Loucy (cell line): ENCODE data around the gene MN1.

Source experiments
- H2AFZ ChIP-seq: fragments of 200-600 bp; sonication (generic); 2 replicates; pipeline ENCODE4 v1.6.0; 2016; ENCODE audit warnings: antibody characterized with exemption, mild to moderate bottlenecking, low read length, moderate library complexity
- H3F3A ChIP-seq: fragments of 200-600 bp; 2 replicates; pipeline ENCODE4 v1.6.0; 2016; ENCODE audit warnings: antibody characterized with exemption, low read depth, mild to moderate bottlenecking
- H3K27me3 ChIP-seq: fragments of 200-600 bp; sonication (generic); 2 replicates; pipeline ENCODE4 v1.6.1; 2014; ENCODE audit warnings: low read length, mild to moderate bottlenecking; ENCODE audit not compliant: insufficient read depth, poor library complexity, severe bottlenecking
- H3K36me3 ChIP-seq: fragments of 200-600 bp; sonication (generic); 2 replicates; pipeline ENCODE4 v1.6.1; 2016; ENCODE audit warnings: low read length; ENCODE audit not compliant: insufficient read depth
- H3K4me1 ChIP-seq: fragments of 200-600 bp; sonication (generic); 2 replicates; pipeline ENCODE4 v1.5.1; 2014; ENCODE audit warnings: low read length, mild to moderate bottlenecking; ENCODE audit not compliant: insufficient read depth, poor library complexity, severe bottlenecking
- H3K4me2 ChIP-seq: fragments of 200-600 bp; sonication (generic); 2 replicates; pipeline ENCODE4 v1.6.0; 2014; ENCODE audit warnings: antibody characterized with exemption, low read length, low read depth, mild to moderate bottlenecking; ENCODE audit not compliant: poor library complexity, severe bottlenecking
- H3K4me3 ChIP-seq: fragments of 200-600 bp; sonication (generic); 2 replicates; pipeline ENCODE4 v1.5.1; 2014; ENCODE audit warnings: low read length, mild to moderate bottlenecking, mixed read lengths; ENCODE audit not compliant: poor library complexity, severe bottlenecking
- H3K79me2 ChIP-seq: fragments of 200-600 bp; sonication (generic); 2 replicates; pipeline ENCODE4 v1.6.1; 2014; ENCODE audit warnings: low read length; ENCODE audit not compliant: insufficient read depth
- H3K9ac ChIP-seq: fragments of 200-600 bp; sonication (generic); 2 replicates; pipeline ENCODE4 v1.6.0; 2014; ENCODE audit warnings: mild to moderate bottlenecking, low read depth, low read length, moderate library complexity; ENCODE audit not compliant: poor library complexity, severe bottlenecking
- H3K9me2 ChIP-seq: fragments of 200-600 bp; sonication (generic); replicated peaks from 2 replicates; pipeline ENCODE4 v1.6.1; 2016; ENCODE audit warnings: low read depth, low read length, mixed read lengths
- H3K9me3 ChIP-seq: fragments of 200-600 bp; sonication (generic); 2 replicates; pipeline ENCODE4 v1.6.1; 2014; ENCODE audit warnings: mild to moderate bottlenecking, antibody characterized with exemption, low read length, low read depth; ENCODE audit not compliant: insufficient read depth
- H4K20me1 ChIP-seq: fragments of 200-600 bp; sonication (generic); 2 replicates; pipeline ENCODE4 v1.6.0; 2014; ENCODE audit warnings: antibody characterized with exemption, low read length, mild to moderate bottlenecking; ENCODE audit not compliant: insufficient read depth, poor library complexity, severe bottlenecking
- EZH2phosphoT487 ChIP-seq: fragments of 200-600 bp; IDR thresholded peaks from 2 replicates; pipeline ENCODE4 v1.6.1; 2018; ENCODE audit warnings: antibody characterized with exemption, mild to moderate bottlenecking, moderate library complexity, borderline replicate concordance
- TF ChIP-seq, protein P1 (sequence below): fragments of 200-600 bp; sonication (generic); conservative IDR thresholded peaks from 2 replicates; pipeline ENCODE4 v1.5.1; 2014; ENCODE audit warnings: mild to moderate bottlenecking, antibody characterized with exemption, low read length

The MN1 gene

DNA sequence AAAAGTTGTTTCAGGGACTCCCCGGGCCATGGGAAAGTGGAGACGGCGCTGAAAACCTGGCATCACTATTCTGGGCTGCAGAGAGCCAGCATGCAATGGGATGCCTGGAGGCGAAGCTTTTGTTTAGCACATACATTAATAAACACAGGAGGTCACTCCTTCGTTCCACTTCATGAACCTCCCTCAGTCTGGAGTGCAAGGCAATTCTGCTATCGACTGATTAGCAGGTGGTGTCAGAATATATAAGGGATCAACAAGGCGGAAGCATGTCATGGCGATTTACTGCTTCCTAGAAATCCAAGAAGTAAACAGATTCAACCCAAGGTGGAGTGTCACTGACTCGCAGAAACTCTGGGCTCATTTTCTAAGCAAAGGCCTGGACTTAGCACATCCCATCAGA lies 45.4 kb upstream of the MN1 start:
- no peak for TF ChIP-seq EZH2phosphoT487
- TF ChIP-seq, protein P1, sequence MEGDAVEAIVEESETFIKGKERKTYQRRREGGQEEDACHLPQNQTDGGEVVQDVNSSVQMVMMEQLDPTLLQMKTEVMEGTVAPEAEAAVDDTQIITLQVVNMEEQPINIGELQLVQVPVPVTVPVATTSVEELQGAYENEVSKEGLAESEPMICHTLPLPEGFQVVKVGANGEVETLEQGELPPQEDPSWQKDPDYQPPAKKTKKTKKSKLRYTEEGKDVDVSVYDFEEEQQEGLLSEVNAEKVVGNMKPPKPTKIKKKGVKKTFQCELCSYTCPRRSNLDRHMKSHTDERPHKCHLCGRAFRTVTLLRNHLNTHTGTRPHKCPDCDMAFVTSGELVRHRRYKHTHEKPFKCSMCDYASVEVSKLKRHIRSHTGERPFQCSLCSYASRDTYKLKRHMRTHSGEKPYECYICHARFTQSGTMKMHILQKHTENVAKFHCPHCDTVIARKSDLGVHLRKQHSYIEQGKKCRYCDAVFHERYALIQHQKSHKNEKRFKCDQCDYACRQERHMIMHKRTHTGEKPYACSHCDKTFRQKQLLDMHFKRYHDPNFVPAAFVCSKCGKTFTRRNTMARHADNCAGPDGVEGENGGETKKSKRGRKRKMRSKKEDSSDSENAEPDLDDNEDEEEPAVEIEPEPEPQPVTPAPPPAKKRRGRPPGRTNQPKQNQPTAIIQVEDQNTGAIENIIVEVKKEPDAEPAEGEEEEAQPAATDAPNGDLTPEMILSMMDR = no peak
- no peaks in the 10 kb centered on the region for H3K4me1 ChIP-seq
- no peaks in the 10 kb centered on the region for H4K20me1 ChIP-seq
- no peaks in the 10 kb centered on the region for H3K9me2 ChIP-seq
- no peak overlapping the region for H3K4me3 ChIP-seq
- no peak overlapping the region for H2AFZ ChIP-seq
- peaks cover 40% of the 10 kb centered on the region for H3K36me3 ChIP-seq
- H3F3A ChIP-seq = no peaks in the 10 kb centered on the region
- H3K79me2 ChIP-seq = no peaks in the 10 kb centered on the region
- no peak overlapping the region for H3K9ac ChIP-seq
- no peak overlapping the region for H3K4me2 ChIP-seq
- no peaks in the 10 kb centered on the region for H3K9me3 ChIP-seq
- H3K27me3 ChIP-seq = no peaks in the 10 kb centered on the region

DNA sequence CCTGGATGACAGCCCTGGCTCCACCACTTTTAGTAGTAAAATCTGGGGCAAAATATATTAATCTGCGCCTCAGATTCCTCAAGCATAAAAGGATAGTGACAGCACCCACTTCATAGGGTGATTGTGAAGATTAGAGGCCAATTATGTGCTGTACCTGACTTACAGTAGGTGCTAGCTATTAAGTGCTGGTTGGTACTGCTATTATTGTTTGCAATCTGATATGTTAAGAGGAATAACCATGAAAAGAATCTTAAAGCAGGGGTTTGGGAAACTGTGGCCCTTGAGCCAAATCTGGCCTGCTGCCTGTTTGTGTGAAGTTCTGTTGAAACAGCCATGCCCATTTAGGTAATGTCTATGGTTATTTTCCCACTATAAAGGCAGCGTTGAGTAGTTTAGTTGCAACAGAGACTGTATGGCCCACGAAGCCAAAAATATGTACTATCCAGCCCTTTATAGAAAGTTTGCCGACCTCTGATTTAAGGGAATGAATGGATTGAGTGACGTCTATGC lies 44.7 kb upstream of the MN1 start:
- no peaks in the 10 kb centered on the region for H3K9me3 ChIP-seq
- TF ChIP-seq, protein P1 = no peak
- TF ChIP-seq EZH2phosphoT487 = no peak
- H4K20me1 ChIP-seq = no peaks in the 10 kb centered on the region
- H3K4me1 ChIP-seq = no peaks in the 10 kb centered on the region
- no peak overlapping the region for H2AFZ ChIP-seq
- H3K4me3 ChIP-seq = no peak overlapping the region
- H3K27me3 ChIP-seq = no peaks in the 10 kb centered on the region
- no peaks in the 10 kb centered on the region for H3K9me2 ChIP-seq
- no peak overlapping the region for H3K9ac ChIP-seq
- H3K36me3 ChIP-seq = peaks cover 34% of the 10 kb centered on the region; the same call in 1 of the 2 replicates
- no peak overlapping the region for H3K4me2 ChIP-seq
- no peaks in the 10 kb centered on the region for H3F3A ChIP-seq
- H3K79me2 ChIP-seq = no peaks in the 10 kb centered on the region

DNA sequence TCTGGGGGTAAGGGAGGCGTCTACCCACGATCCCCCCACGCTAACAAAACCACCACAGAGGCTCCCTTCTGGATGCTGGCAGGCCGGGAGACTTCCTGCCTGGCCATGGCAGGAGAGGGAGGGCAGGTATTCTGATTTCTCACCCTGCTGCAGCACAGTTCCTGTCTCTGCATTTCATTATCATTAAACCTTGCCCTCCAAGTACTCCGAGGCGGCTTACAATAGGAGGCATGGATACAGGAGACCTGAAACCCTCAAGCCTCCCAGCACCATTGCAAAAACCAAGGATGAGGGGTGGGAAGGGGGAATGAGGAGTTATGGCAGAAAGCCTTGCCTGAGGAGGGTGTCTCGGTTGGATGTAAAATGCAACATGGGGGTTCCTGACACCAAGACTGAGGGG lies 44.1 kb upstream of the MN1 start:
- TF ChIP-seq, protein P1 = no peak
- no peak for TF ChIP-seq EZH2phosphoT487
- Histone ChIP-seq H3K4me1 (no peaks in the 10 kb centered on the region), H2AFZ (no peak overlapping the region), H3K9ac (no peak overlapping the region), H3K4me2 (no peak overlapping the region), H3K9me3 (no peaks in the 10 kb centered on the region), H3K9me2 (no peaks in the 10 kb centered on the region), H3K27me3 (no peaks in the 10 kb centered on the region), H3F3A (no peaks in the 10 kb centered on the region), H3K4me3 (no peak overlapping the region), H3K79me2 (no peaks in the 10 kb centered on the region), H3K36me3 (peaks cover 27% of the 10 kb centered on the region; the same call in 1 of the 2 replicates), H4K20me1 (no peaks in the 10 kb centered on the region)
